Left ventricle myocardium superior (tissue), 1 donor: Measurements from ENCODE around the gene SLC25A36. TPM values are rescaled to one million over a fixed set of nuclear protein-coding genes. Genes with fewer than 3 reads are reported as not detected.
"Not testable (repeated sequence)": the region's sequence is repeated elsewhere in the genome, so short reads cannot be mapped to it uniquely, and the experiment has no call there.

ENCODE experiments used
- ATAC-seq: fragments of 200-7000 bp; cut with Tn5 transposase; one replicate; pipeline ENCODE4 v1.9.1; 2020; ENCODE audit warnings: mild to moderate bottlenecking, moderate library complexity
- DNase-seq: peaks from one replicate; pipeline ENCODE4 v3.0.0-alpha.2; 2020
- intact Hi-C: fragments of 100-400 bp; cut with micrococcal nuclease; formaldehyde crosslinking; loops from one replicate; pipeline ENCODE4 v1.11.0; 2022
- total RNA-seq: library from RNA; stranded (reverse); fragmentation: NEBNext Ultra II Directional; extraction: Animal tissue kit (Norgen Biotek cat#: 25700); gene quantifications from one replicate; pipeline ENCODE4 v1.2.1, GENCODE V29; 2021
- donor health status: DM: no; HTN: yes; CAD: no; lungs with severe emphysema.

Gene SLC25A36
- total RNA-seq, 1 donor from 2014 or later = 86.2 TPM

DNA sequence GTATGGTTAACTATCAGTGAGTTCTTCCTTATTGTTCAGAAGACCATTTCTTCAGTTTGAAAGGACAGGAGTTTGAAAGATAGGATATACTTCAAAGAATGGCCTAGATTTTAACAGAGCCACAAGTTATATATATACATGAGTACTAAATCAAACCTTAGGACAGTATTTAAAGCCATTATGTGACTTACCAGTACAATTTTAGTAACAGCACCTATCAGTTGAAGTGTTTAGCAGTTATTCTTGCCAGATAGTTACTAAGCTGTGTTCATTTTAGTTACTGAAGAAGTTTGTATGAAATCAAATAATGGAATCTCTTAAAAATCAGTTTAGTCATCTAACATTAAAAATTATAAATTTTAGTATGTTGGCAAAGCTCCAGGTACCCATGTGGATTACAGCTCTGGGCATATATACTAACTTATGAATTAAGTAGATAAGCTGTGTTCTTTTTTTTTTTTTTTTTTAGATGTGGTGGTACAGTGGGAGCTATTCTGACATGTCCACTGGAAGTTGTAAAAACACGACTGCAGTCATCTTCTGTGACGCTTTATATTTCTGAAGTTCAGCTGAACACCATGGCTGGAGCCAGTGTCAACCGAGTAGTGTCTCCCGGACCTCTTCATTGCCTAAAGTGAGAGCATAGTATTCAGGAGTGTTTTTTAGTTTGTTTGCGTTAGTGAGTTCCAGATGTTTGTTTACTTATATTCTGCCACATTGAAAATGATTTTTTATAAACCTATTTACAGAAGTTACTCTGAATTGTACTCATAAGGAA, 14.6 kb downstream of the SLC25A36 start:
- ATAC-seq = peak; percentile 74
- no peak for DNase-seq
- intact Hi-C loops = no loop called here

- DNase-seq (no peak), ATAC-seq (peak; percentile 45)
- intact Hi-C loops = loop anchor here (10.0 kb wide), 1 partner anchor 48 kb away; no protein-coding TSS in a partner anchor
Observed at GRCh38 chr3:140972833-140973232, 31.2 kb downstream of the SLC25A36 start.

DNA sequence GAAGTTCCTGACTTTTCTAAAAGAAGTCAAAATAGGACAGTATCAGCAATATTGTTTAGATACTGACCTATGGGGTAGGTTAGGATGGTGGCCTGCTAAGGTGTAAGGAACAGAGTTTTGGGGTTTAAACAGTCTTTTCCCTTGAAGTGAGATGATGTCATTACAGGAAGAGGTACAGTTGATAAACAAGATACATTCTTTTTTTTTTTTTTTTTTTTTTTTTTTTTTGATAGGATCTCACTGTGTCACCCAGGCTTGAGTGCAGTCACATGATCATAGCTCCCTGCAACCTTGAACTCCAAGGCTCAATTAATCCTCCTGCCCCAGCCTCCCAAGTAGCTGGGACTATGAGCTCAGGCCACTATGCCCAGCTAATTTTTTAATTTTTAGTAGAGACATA, 33.3 kb downstream of the SLC25A36 start:
- intact Hi-C loops = loop anchor here (10.0 kb wide), 1 partner anchor 50 kb away; no protein-coding TSS in a partner anchor
- DNase-seq (no peak), ATAC-seq (no peak)

GRCh38 chr3:140980663-140981062, 39.0 kb downstream of the SLC25A36 start:
- no peak for DNase-seq
- no peak for ATAC-seq
- intact Hi-C loops = no loop called here

DNA sequence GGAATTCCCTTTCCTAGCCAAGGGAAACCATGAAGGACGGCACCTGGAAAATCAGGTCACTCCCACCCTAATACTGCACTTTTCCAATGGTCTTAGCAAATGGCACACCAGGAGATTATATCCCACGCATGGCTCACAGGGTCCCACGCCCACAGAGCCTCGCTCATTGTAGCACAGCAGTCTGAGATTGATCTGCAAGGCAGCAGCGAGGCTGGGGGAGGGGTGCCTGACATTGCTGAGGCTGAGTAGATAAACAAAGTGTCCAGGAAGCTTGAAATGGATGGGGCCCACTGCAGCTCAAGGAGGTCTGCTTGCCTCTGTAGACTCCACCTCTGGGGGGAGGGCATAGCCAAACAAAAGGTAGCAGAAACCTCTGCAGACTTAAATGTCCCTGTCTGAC, 46.2 kb downstream of the SLC25A36 start:
- intact Hi-C loops, DNase-seq, ATAC-seq: not testable (repeated sequence)

- intact Hi-C loops = no loop called here
- ATAC-seq = no peak
- no peak for DNase-seq
Observed at GRCh38 chr3:140994316-140994715, 52.7 kb downstream of the SLC25A36 start.

- intact Hi-C loops, DNase-seq, ATAC-seq: not testable (repeated sequence)
Observed at GRCh38 chr3:140994861-140995260, 53.2 kb downstream of the SLC25A36 start.

DNA sequence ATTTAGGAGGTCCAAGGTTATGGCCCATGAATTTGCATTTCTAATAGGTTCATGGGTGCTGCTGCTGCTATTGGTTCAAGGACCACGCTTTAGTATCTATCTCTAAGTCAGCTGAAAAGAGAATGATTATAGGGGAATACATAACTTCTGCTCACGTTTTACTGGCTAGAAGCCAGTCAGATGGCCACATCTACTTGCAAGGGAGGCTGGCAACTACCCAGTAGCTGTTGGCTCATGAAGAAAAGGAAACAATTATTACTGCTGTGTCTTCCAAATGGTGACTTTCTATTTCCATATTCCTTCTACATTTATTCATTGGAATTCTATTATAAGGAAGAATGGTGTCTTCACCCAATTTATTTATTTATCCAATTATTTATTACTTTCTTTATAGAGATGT, 54.2 kb downstream of the SLC25A36 start:
- DNase-seq (no peak), ATAC-seq (no peak)
- intact Hi-C loops = no loop called here

GRCh38 chr3:141000027-141000663, 58.5 kb downstream of the SLC25A36 start:
- intact Hi-C loops = loop anchor here (5.0 kb wide), 1 partner anchor 192 kb away; no protein-coding TSS in a partner anchor
- DNase-seq = peak; percentile 75
- peak; percentile 99 for ATAC-seq

- ATAC-seq (no peak), DNase-seq (no peak)
- intact Hi-C loops = loop anchor here (5.0 kb wide), 1 partner anchor 192 kb away; no protein-coding TSS in a partner anchor
Observed at GRCh38 chr3:141000686-141001085, 59.0 kb downstream of the SLC25A36 start.

DNA sequence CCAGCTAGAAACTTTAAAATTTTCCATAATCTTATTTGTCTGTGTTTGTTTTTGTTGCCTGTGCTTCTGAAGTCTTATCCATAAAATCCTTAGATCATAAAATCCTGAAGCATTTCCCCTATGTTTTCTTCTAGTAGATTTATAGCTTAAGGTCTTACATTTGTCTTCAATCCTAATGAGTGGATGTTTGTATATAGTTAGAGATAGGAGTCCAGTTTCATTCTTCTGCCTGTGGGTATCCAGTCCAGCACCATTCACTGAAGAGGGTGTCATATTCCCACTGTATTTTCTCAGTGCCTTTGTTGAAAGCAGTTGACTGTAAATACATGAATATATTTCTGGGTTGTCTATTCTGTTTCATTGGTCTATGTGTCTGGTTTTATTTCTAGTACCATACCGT, 64.7 kb downstream of the SLC25A36 start:
- ATAC-seq = no peak
- no peak for DNase-seq
- intact Hi-C loops = no loop called here

- intact Hi-C loops = no loop called here
- ATAC-seq (no peak), DNase-seq (no peak)
Observed at GRCh38 chr3:141009496-141009895, 67.9 kb downstream of the SLC25A36 start.

DNA sequence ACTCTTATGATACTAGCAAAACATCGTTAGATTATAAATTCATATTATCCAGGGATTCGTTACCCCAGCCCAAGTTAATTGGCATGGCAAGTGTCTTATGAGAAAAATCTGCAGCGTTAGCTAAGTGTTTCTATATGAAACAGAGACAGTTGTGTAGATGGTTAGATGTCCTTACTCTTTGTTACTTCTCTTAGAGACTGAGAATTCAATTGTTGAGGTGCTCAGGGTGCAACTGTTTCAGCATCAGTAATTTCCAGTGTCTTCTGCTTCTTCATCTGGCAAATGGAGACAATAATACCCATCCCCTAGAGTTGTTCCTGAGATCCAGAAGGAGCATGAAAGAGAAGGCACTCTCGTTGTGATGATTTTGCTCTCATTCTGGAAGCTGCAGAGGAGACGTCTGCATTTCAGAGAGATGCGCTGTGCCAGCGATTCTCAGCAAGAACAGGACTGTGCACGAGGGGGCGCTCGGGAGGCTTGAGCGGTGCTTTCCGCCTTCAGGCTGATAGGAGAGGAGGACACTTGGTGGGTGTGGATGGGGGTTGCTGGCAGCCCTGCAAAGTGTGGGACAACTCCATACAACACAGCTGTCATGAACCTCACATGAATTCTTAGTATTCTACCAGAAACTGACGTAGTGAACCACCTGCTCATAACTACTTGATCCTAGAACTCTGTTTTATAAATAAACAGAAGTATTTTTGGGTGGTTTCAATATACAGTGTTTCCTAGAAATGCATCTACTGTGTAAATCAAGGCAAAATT, 69.8 kb downstream of the SLC25A36 start:
- ATAC-seq (peak; percentile 77), DNase-seq (peak; percentile 90)
- intact Hi-C loops = loop anchor here (10.0 kb wide), 1 partner anchor 93 kb away; no protein-coding TSS in a partner anchor

DNA sequence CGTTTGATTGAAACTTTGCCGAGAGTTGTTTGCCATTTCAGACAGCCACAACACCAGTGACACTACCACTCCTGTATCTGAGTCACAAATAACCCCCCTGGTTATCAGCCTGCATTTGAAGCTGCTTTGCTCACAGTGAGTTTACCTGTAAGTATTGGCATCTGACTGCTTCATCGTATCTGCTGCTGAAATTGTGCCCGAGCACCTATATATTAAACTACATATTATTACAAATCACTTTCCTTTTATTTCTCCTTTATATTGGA, 70.3 kb downstream of the SLC25A36 start:
- intact Hi-C loops = loop anchor here (10.0 kb wide), 1 partner anchor 93 kb away; no protein-coding TSS in a partner anchor
- no peak for ATAC-seq
- DNase-seq = no peak

DNA sequence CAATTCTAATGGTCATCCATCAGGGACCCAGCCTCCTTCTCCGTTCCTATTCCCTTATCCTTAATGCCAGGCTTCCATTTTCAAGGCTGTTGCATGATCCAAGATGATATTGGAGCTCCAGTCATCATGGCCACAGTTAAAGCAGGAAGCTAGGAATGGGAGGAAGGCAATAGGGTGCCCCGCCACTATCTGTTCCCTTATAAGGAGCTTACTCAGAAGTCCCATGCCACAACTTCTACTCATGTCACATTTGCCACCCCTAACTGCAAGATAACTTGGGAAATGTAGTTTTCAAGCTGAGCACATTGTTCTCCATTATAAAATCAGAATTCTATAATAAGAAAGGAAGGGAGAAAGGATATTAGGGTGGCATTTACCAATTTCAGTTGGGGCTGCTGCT, 70.9 kb downstream of the SLC25A36 start:
- no peak for DNase-seq
- no peak for ATAC-seq
- intact Hi-C loops = loop anchor here (10.0 kb wide), 1 partner anchor 92 kb away; no protein-coding TSS in a partner anchor

DNA sequence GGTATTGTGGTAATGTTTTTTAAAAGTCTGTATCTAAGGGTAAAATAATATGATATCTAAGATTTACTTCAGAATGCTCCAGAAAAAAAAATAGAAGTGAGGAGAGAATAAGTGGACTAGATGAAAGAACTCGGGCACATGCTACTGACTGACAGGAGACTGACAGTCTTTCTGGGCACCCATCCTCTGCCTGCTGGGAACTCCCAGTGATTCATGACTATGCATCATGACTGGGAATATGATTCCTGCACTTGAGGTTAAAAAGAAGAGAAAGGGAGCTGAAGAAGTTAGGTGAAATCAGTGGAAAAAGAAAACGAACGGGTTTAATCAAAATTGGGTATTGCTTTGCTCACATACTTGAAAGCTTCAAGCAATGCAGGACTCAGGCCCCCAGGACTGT, 73.8 kb downstream of the SLC25A36 start:
- ATAC-seq (no peak), DNase-seq (no peak)
- intact Hi-C loops = loop anchor here (10.0 kb wide), 1 partner anchor 89 kb away; no protein-coding TSS in a partner anchor

DNA sequence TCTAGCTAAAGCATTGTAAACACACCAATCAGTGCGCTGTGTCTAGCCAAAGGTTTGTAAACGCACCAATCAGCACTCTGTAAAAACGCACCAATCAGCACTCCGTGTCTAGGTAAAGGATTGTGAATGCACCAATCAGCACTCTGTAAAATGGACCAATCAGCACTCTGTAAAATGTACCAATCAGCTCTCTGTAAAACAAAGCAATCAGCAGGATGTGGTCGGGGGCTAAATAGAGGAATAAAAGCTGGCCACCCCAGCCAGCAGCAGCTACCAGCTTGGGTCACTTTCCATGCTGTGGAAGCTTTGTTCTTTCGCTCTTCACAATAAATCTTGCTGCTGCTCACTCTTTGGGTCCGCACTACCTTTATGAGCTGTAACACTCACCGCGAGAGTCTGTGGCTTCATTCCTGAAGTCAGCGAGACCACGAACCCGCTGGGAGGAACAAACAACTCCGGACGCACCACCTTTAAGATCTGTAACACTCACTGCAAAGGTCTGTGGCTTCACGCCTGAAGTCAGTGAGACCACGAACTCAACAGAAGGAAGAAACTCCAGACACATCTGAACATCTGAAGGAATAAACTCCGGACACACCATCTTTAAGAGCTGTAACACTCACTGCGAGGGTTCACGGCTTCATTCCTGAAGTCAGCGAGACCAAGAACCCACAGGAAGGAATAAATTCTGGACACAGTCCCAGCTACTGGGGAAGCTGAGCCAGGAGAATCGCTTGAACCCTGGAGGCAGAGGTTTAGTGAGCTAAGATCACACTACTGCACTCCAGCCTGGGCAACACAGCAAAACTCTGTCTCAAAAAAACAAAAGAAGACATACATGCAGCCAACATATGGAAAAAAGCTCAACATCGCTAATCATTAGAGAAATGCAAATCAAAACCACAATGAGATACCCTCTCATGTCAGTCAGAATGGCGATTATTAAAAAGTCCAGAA, 76.0 kb downstream of the SLC25A36 start:
- intact Hi-C loops = loop anchor here (10.0 kb wide), 1 partner anchor 87 kb away; no protein-coding TSS in a partner anchor
- DNase-seq, ATAC-seq: not testable (repeated sequence)

GRCh38 chr3:141019244-141019643, 77.6 kb downstream of the SLC25A36 start:
- DNase-seq (no peak), ATAC-seq (no peak)
- intact Hi-C loops = loop anchor here (10.0 kb wide), 1 partner anchor 86 kb away; no protein-coding TSS in a partner anchor
